HUES64 (cell line): ENCODE results near the gene SNCA.

Source experiments
- H3K27ac ChIP-seq: 2 replicates; pipeline ENCODE4 v1.7.0; 2013; ENCODE audit warnings: low read depth, low read length, inconsistent platforms
- H3K27me3 ChIP-seq: 2 replicates; pipeline ENCODE4 v1.6.1; 2013; ENCODE audit warnings: mild to moderate bottlenecking, low read length; ENCODE audit not compliant: insufficient read depth
- H3K36me3 ChIP-seq: 2 replicates; pipeline ENCODE4 v1.6.1; 2013; ENCODE audit warnings: mild to moderate bottlenecking, low read length; ENCODE audit not compliant: insufficient read depth
- H3K4me1 ChIP-seq: 2 replicates; pipeline ENCODE4 v1.6.1; 2013; ENCODE audit warnings: mild to moderate bottlenecking, low read length, moderate library complexity; ENCODE audit not compliant: insufficient read depth
- H3K4me3 ChIP-seq: 2 replicates; pipeline ENCODE4 v1.5.1; 2013; ENCODE audit warnings: mild to moderate bottlenecking, low read length, moderate library complexity
- H3K9ac ChIP-seq: 2 replicates; pipeline ENCODE4 v1.6.1; 2013; ENCODE audit warnings: mild to moderate bottlenecking, low read depth, low read length
- H3K9me3 ChIP-seq: 2 replicates; pipeline ENCODE4 v1.6.1; 2013; ENCODE audit warnings: low read depth, low read length; ENCODE audit not compliant: insufficient read depth
- WGBS: fragments of 150-250, 120-280 bp; methylation state at CpG from one replicate; pipeline ENCODE4 v1.1.7; 2013; ENCODE audit warnings: missing lambda C conversion rate; 5-methylcytosine and 5-hydroxymethylcytosine counted together

SNCA gene

DNA sequence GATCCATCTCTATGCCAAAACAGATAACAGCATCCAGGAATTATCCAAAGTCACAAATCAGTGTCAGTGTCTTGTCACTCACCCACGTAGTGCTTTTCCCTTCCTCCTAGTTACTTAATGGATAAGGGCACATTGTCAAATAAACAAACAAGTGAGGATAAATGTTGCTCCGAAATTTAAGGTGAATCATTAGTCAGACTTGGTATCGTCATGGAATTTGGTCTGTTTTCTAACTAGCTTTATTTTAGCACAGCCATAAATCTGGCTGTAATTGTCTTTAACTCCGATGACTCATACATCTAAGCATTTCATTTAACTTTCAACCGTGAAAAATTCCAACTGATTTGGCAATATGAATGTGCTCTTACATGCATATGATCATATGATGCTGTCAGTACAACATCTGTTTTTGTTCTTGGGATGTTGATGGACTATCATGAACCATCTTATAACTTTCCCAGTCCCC lies 83.3 kb downstream of the SNCA start:
- no peak overlapping the region for H3K27ac ChIP-seq
- no peak overlapping the region for H3K4me3 ChIP-seq
- H3K9me3 ChIP-seq = no peaks in the 10 kb centered on the region

GRCh38 chr4:89752932-89753598 lies 83.9 kb downstream of the SNCA start:
- Histone ChIP-seq H3K4me1 (peaks cover 3% of the 10 kb centered on the region; the same call in 1 of the 2 replicates), H3K9me3 (no peaks in the 10 kb centered on the region), H3K4me3 (no peak overlapping the region), H3K27me3 (no peaks in the 10 kb centered on the region), H3K27ac (no peak overlapping the region), H3K9ac (no peak overlapping the region), H3K36me3 (no peaks in the 10 kb centered on the region)
- 86% methylated on average over 7 of the region's 7 CpGs for WGBS

More for the DNA sequence above, 83.3 kb downstream of the SNCA start:
- Histone ChIP-seq H3K9ac (no peak overlapping the region), H3K4me1 (peaks cover 3% of the 10 kb centered on the region; the same call in 1 of the 2 replicates), H3K36me3 (no peaks in the 10 kb centered on the region), H3K27me3 (no peaks in the 10 kb centered on the region)
- 91% methylated on average over 5 of the region's 5 CpGs for WGBS

DNA sequence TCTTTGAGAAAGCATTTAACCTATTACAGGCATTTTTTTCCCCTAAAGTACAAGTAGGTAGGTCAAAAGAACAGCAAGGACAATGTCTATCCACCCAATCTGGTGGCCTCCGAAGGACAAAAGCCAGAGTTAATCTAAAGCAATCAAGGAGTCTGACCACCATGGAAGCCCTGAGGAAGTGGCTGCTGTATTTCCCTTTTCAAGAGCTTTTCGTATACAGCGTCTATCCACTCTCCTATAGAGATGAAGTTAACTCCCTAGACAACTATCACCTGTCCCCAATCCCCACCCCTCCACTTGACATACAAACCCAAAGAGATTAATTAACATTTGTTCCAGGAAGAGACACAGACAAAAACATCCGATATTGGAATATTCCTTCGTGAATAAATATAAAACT lies 85.5 kb downstream of the SNCA start:
- no peak overlapping the region for H3K27ac ChIP-seq
- H3K9ac ChIP-seq = no peak overlapping the region
- peaks cover 3% of the 10 kb centered on the region; the same call in 1 of the 2 replicates for H3K4me1 ChIP-seq
- no peak overlapping the region for H3K4me3 ChIP-seq
- WGBS = 97% methylated on average over 5 of the region's 5 CpGs
- no peaks in the 10 kb centered on the region for H3K9me3 ChIP-seq
- no peaks in the 10 kb centered on the region for H3K27me3 ChIP-seq
- H3K36me3 ChIP-seq = no peaks in the 10 kb centered on the region

GRCh38 chr4:89746377-89746776 lies 90.6 kb downstream of the SNCA start:
- Histone ChIP-seq H3K4me3 (no peak overlapping the region), H3K4me1 (no peaks in the 10 kb centered on the region), H3K9ac (no peak overlapping the region), H3K36me3 (no peaks in the 10 kb centered on the region), H3K27me3 (no peaks in the 10 kb centered on the region), H3K27ac (no peak overlapping the region), H3K9me3 (no peaks in the 10 kb centered on the region)
- WGBS = no CpG with 5 or more reads among the region's 1 CpG

- 88% methylated on average over 1 of the region's 1 CpG for WGBS
- Histone ChIP-seq H3K36me3 (no peaks in the 10 kb centered on the region), H3K27me3 (no peaks in the 10 kb centered on the region)
Observed at GRCh38 chr4:89745708-89746107, 91.3 kb downstream of the SNCA start.

DNA sequence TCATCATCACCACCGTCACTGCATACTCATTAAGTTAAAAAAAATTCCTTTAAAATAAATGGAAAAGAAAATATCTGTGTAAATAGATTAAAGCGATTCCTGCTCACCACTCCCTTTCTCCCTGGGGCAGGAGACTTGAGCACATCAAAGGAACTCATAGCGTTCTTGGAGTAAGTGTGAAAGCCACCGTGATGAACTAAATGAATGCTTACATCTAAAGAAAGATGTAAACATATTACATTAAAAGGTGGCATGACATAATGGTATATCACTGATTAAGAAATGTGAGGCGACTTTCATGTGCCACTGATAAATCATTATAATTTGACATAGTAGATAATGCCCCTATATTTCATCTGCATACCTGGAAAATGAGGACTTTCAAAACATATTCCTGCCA lies 92.0 kb downstream of the SNCA start:
- Histone ChIP-seq H3K4me3 (no peak overlapping the region), H3K4me1 (no peaks in the 10 kb centered on the region), H3K27me3 (no peaks in the 10 kb centered on the region), H3K9ac (no peak overlapping the region), H3K27ac (no peak overlapping the region), H3K36me3 (no peaks in the 10 kb centered on the region), H3K9me3 (no peaks in the 10 kb centered on the region)
- no CpG with 5 or more reads among the region's 5 CpGs for WGBS

More at GRCh38 chr4:89745708-89746107, 91.3 kb downstream of the SNCA start:
- Histone ChIP-seq H3K27ac (no peak overlapping the region), H3K9ac (no peak overlapping the region), H3K4me3 (no peak overlapping the region), H3K4me1 (no peaks in the 10 kb centered on the region), H3K9me3 (no peaks in the 10 kb centered on the region)

GRCh38 chr4:89741768-89742167 lies 95.2 kb downstream of the SNCA start:
- Histone ChIP-seq H3K36me3 (no peaks in the 10 kb centered on the region), H3K9ac (no peak overlapping the region), H3K27ac (no peak overlapping the region), H3K4me3 (no peak overlapping the region), H3K9me3 (no peaks in the 10 kb centered on the region), H3K27me3 (no peaks in the 10 kb centered on the region), H3K4me1 (no peaks in the 10 kb centered on the region)
- 93% methylated on average over 3 of the region's 3 CpGs for WGBS

DNA sequence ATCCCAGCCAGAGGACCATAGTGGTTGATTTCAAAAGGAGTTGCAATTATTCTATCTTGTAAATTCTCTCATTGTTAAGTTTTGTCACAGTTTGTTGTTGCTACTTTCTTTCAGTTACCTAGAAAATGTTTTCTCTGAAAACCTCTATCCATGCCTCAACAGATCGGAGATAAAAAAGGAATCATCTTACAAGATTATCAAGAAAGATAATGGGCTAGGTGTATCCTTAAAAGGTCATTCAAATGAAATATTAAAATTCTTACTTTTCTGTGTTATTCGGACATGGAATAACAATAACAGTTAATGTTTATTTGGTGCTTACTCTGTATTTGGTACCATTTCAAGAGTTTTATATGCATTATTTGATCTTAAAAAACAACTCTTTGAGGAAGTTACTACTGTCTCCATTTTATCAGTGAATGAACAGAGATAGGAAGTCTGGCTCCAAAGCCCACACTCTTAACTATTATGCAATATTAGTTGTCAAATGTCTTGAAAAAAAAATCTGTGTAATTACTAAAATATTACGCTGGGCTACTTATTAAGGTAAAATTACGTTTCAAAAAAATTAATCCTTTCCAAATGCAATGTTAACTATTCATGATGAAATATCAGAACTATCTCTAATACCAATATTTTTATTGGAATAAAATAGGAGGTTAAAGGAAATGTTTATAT lies 97.5 kb downstream of the SNCA start:
- Histone ChIP-seq H3K27ac (no peak overlapping the region), H3K36me3 (no peaks in the 10 kb centered on the region), H3K4me1 (no peaks in the 10 kb centered on the region), H3K4me3 (no peak overlapping the region), H3K27me3 (no peaks in the 10 kb centered on the region), H3K9me3 (no peaks in the 10 kb centered on the region), H3K9ac (no peak overlapping the region)
- WGBS = no CpG with 5 or more reads among the region's 4 CpGs

DNA sequence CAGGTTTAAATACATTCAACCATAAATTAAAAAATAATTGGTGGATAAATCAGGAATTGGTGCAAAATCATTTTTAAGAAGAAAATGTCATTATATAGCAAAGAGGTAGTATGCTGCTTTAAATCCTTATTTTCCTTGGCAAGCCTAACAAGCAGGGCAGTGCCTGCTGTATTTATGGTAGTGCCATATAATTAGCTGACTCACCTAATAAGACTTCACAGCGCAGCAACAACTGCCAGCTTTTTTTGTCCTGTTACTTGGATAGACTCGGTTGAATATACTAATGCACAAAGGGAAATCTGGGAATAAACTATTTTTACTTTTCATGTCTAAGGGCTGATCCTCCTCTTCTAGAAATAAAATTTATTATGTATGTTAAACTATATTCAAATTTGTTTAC lies 99.1 kb downstream of the SNCA start:
- H3K9ac ChIP-seq = no peak overlapping the region
- H3K4me1 ChIP-seq = no peaks in the 10 kb centered on the region
- no peaks in the 10 kb centered on the region for H3K27me3 ChIP-seq
- no peaks in the 10 kb centered on the region for H3K9me3 ChIP-seq
- 94% methylated on average over 2 of the region's 2 CpGs for WGBS
- H3K36me3 ChIP-seq = no peaks in the 10 kb centered on the region
- H3K27ac ChIP-seq = no peak overlapping the region
- H3K4me3 ChIP-seq = no peak overlapping the region

GRCh38 chr4:89733946-89734345 lies 103.0 kb downstream of the SNCA start:
- Histone ChIP-seq H3K9ac (no peak overlapping the region), H3K4me3 (no peak overlapping the region), H3K27ac (no peak overlapping the region), H3K4me1 (no peaks in the 10 kb centered on the region), H3K27me3 (no peaks in the 10 kb centered on the region), H3K36me3 (no peaks in the 10 kb centered on the region), H3K9me3 (no peaks in the 10 kb centered on the region)
- 97% methylated on average over 3 of the region's 3 CpGs for WGBS

- H3K27me3 ChIP-seq = no peaks in the 10 kb centered on the region
- H3K9ac ChIP-seq = no peak overlapping the region
- no peaks in the 10 kb centered on the region for H3K9me3 ChIP-seq
- H3K4me1 ChIP-seq = peaks cover 9% of the 10 kb centered on the region
- H3K27ac ChIP-seq = no peak overlapping the region
- H3K36me3 ChIP-seq = no peaks in the 10 kb centered on the region
- no peak overlapping the region for H3K4me3 ChIP-seq
Observed at GRCh38 chr4:89727238-89727637, 109.7 kb downstream of the SNCA start.
